ENCODE measurements around the gene PGAP3.

DNA sequence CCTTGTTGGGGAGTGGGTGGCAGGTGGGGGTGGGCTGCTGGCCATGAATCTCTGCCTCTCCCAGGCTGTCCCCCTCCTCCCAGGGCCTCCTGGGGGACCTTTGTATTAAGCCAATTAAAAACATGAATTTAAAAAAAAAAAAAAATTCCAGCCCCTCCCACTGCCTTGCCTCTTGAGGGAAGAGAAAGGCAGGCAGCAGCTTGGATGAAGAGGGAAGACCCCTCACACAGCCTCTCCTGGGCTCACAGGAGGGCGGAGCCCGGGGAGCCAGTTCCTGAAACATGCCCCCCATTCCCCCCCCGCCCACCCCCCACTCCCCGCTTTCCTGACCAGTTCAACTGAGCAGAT is 24.5 kb downstream of the PGAP3 start:
- TF ChIP-seq TOX (CRISPR knock-in tag; IDR thresholded peaks at IDR 0.05; ENCODE audit: borderline replicate concordance), result no peak
- no peak for TF ChIP-seq ISL1 (CRISPR knock-in tag; IDR thresholded peaks at IDR 0.05)
- TF ChIP-seq, protein P1, sequence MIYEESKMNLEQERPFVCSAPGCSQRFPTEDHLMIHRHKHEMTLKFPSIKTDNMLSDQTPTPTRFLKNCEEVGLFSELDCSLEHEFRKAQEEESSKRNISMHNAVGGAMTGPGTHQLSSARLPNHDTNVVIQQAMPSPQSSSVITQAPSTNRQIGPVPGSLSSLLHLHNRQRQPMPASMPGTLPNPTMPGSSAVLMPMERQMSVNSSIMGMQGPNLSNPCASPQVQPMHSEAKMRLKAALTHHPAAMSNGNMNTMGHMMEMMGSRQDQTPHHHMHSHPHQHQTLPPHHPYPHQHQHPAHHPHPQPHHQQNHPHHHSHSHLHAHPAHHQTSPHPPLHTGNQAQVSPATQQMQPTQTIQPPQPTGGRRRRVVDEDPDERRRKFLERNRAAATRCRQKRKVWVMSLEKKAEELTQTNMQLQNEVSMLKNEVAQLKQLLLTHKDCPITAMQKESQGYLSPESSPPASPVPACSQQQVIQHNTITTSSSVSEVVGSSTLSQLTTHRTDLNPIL (CRISPR knock-in tag; IDR thresholded peaks at IDR 0.05; ENCODE audit: low read depth), result no peak

Data from SK-N-SH treated with all-trans-retinoic acid at 6 μM for 48 hours (cell line).